WTC11 (cell line): Measurements from ENCODE around the gene ELANE. TPM values are rescaled to one million over a fixed set of nuclear protein-coding genes. Genes with fewer than 3 reads are reported as not detected.

Source experiments
- ATAC-seq: fragments of 200-7000 bp; cut with Tn5 transposase; 2 replicates; pipeline ENCODE4 v1.10.0; 2021; ENCODE audit warnings: mild to moderate bottlenecking, moderate library complexity
- CTCF ChIA-PET: fragments of 300-600 bp; sonication (Branson Sonifier 250); formaldehyde crosslinking; loops from one replicate; lab custom pipeline; 2021; ENCODE audit warnings: antibody characterized with exemption; lab: Charles Lee
- POLR2A ChIA-PET: fragments of 350-600 bp; sonication (Branson Sonifier 250); formaldehyde crosslinking; loops from one replicate; lab custom pipeline; 2021; ENCODE audit warnings: antibody characterized with exemption; lab: Charles Lee
- DNase-seq: peaks from one replicate; pipeline ENCODE4 v3.0.0; 2021; ENCODE audit warnings: low spot score
- H3K27ac Mint-ChIP-seq: 2 replicates; pipeline ENCODE4 v1.8.0; 2021; ENCODE audit warnings: mixed read lengths
- H3K27me3 Mint-ChIP-seq: 2 replicates; pipeline ENCODE4 v1.8.0; 2021; ENCODE audit warnings: low read depth, mild to moderate bottlenecking, moderate library complexity, mixed read lengths
- H3K36me3 Mint-ChIP-seq: 2 replicates; pipeline ENCODE4 v1.8.0; 2021; ENCODE audit warnings: mixed read lengths
- H3K4me1 Mint-ChIP-seq: 2 replicates; pipeline ENCODE4 v1.8.0; 2022; ENCODE audit warnings: mixed read lengths
- H3K4me3 Mint-ChIP-seq: 2 replicates; pipeline ENCODE4 v1.8.0; 2021; ENCODE audit warnings: mild to moderate bottlenecking, moderate library complexity, mixed read lengths
- H3K9me3 Mint-ChIP-seq: 2 replicates; pipeline ENCODE4 v1.8.0; 2021; ENCODE audit warnings: mixed read lengths
- ATF3 ChIP-seq: sonication (generic); formaldehyde crosslinking; conservative IDR thresholded peaks from 2 replicates; pipeline ENCODE4 v1.8.1; 2022; ENCODE audit warnings: mild to moderate bottlenecking, missing genetic modification reagents
- CBFB ChIP-seq: sonication (generic); formaldehyde crosslinking; IDR thresholded peaks from 2 replicates; pipeline ENCODE4 v1.8.1; 2022; ENCODE audit warnings: mild to moderate bottlenecking, low read depth, missing genetic modification reagents
- CREM ChIP-seq: sonication (generic); formaldehyde crosslinking; IDR thresholded peaks from 2 replicates; pipeline ENCODE4 v1.8.1; 2022; ENCODE audit warnings: mild to moderate bottlenecking, missing genetic modification reagents, moderate library complexity
- ELF4 ChIP-seq: sonication (generic); formaldehyde crosslinking; IDR thresholded peaks from 2 replicates; pipeline ENCODE4 v1.8.1; 2022; ENCODE audit warnings: low read depth, mild to moderate bottlenecking, moderate library complexity, missing genetic modification reagents
- HMGA2 ChIP-seq: fragments of 250-450 bp; sonication (Bioruptor Pico); IDR thresholded peaks from 2 replicates; pipeline ENCODE4 v1.4.0; 2021; ENCODE audit warnings: mild to moderate bottlenecking, moderate library complexity
- HMGXB4 ChIP-seq: sonication (generic); formaldehyde crosslinking; IDR thresholded peaks from 2 replicates; pipeline ENCODE4 v1.8.1; 2023; ENCODE audit warnings: mild to moderate bottlenecking, moderate library complexity, missing genetic modification reagents
- NR1H2 ChIP-seq: sonication (generic); formaldehyde crosslinking; IDR thresholded peaks from 2 replicates; pipeline ENCODE4 v1.9.0; 2021; ENCODE audit warnings: mild to moderate bottlenecking, moderate library complexity, missing genetic modification reagents
- SOX15 ChIP-seq: fragments of 250-450 bp; sonication (Bioruptor Pico); IDR thresholded peaks from 2 replicates; pipeline ENCODE4 v1.9.0; 2021; ENCODE audit warnings: mild to moderate bottlenecking
- SP1 ChIP-seq: sonication (generic); formaldehyde crosslinking; conservative IDR thresholded peaks from 2 replicates; pipeline ENCODE4 v1.8.1; 2022; ENCODE audit warnings: missing genetic modification reagents
- STAT6 ChIP-seq: sonication (generic); formaldehyde crosslinking; conservative IDR thresholded peaks from 2 replicates; pipeline ENCODE4 v1.8.1; 2023; ENCODE audit warnings: mild to moderate bottlenecking, low read depth, missing genetic modification reagents, moderate library complexity
- TEAD1 ChIP-seq: sonication (generic); formaldehyde crosslinking; IDR thresholded peaks from 2 replicates; pipeline ENCODE4 v1.8.0; 2022; ENCODE audit warnings: mild to moderate bottlenecking, missing genetic modification reagents
- TEAD4 ChIP-seq: sonication (generic); formaldehyde crosslinking; IDR thresholded peaks from 2 replicates; pipeline ENCODE4 v1.8.0; 2022; ENCODE audit warnings: mild to moderate bottlenecking, missing genetic modification reagents
- TP53 ChIP-seq: sonication (generic); formaldehyde crosslinking; IDR thresholded peaks from 2 replicates; pipeline ENCODE4 v1.8.1; 2023; ENCODE audit warnings: mild to moderate bottlenecking, missing genetic modification reagents
- USF2 ChIP-seq: sonication (generic); formaldehyde crosslinking; IDR thresholded peaks from 2 replicates; pipeline ENCODE4 v1.8.1; 2023; ENCODE audit warnings: mild to moderate bottlenecking, missing genetic modification reagents, moderate library complexity
- ZNF138 ChIP-seq: sonication (generic); formaldehyde crosslinking; conservative IDR thresholded peaks from 2 replicates; pipeline ENCODE4 v1.8.1; 2022; ENCODE audit warnings: mild to moderate bottlenecking, moderate library complexity, missing genetic modification reagents
- ZNF396 ChIP-seq: fragments of 250-450 bp; sonication (Bioruptor Pico); IDR thresholded peaks from 2 replicates; pipeline ENCODE4 v1.8.0; 2021; ENCODE audit warnings: mild to moderate bottlenecking, moderate library complexity, borderline replicate concordance
- ZNF423 ChIP-seq: fragments of 250-450 bp; sonication (Bioruptor Pico); IDR thresholded peaks from 2 replicates; pipeline ENCODE4 v2.1.2; 2022; ENCODE audit warnings: mild to moderate bottlenecking, moderate library complexity
- ZNF671 ChIP-seq: fragments of 250-450 bp; sonication (Bioruptor Pico); IDR thresholded peaks from 2 replicates; pipeline ENCODE4 v1.8.0; 2021; ENCODE audit warnings: mild to moderate bottlenecking
- total RNA-seq: library from RNA; stranded (reverse); gene quantifications from 3 replicates; pipeline ENCODE4 v1.2.3, GENCODE V29; 2021

ELANE gene
- total RNA-seq, 1 experiment from 2014 or later, result not detected

- H3K9me3 Mint-ChIP-seq, result no peaks in the 10 kb centered on the region
- no peak for TF ChIP-seq STAT6 (CRISPR knock-in tag)
- TF ChIP-seq SOX15 (CRISPR knock-in tag), result no peak
- no peak for TF ChIP-seq ELF4 (CRISPR knock-in tag)
- no peak for TF ChIP-seq TEAD4
- TF ChIP-seq SP1 (CRISPR knock-in tag), result no peak
- no peak for TF ChIP-seq CBFB (CRISPR knock-in tag)
- CTCF ChIA-PET, result interaction anchor here (1.0 to 2.6 kb wide), 2 partner anchors 11 to 123 kb away, joined by 3 to 11 read pairs; no protein-coding TSS in a partner anchor
- H3K36me3 Mint-ChIP-seq, result peaks cover 12% of the 10 kb centered on the region
- ATAC-seq (no peak), DNase-seq (no peak)
- no peak overlapping the region for H3K4me3 Mint-ChIP-seq
- H3K27ac Mint-ChIP-seq, result peak overlapping the region; percentile 60; the same call in 1 of the 2 replicates
- POLR2A ChIA-PET, result interaction anchor here (0.7 kb wide), 1 partner anchor 54 kb away, joined by 3 read pairs; no protein-coding TSS in a partner anchor
- peaks cover 5% of the 10 kb centered on the region; the same call in 1 of the 2 replicates for H3K27me3 Mint-ChIP-seq
- H3K4me1 Mint-ChIP-seq, result peaks cover 5% of the 10 kb centered on the region
These were observed 15.9 kb downstream of the ELANE start for GRCh38 chr19:867855-868457.

- Mint-ChIP-seq H3K4me1 (peaks cover 5% of the 10 kb centered on the region), H3K27me3 (0 out of 2 replicates have a peak, but pooled peaks cover under 1% of the 10 kb centered on the region), H3K27ac (no peak overlapping the region), H3K4me3 (no peak overlapping the region), H3K36me3 (peaks cover 12% of the 10 kb centered on the region), H3K9me3 (no peaks in the 10 kb centered on the region)
- TF ChIP-seq ELF4 (CRISPR knock-in tag) (no peak), HMGXB4 (CRISPR knock-in tag) (no peak), ZNF138 (CRISPR knock-in tag) (no peak), ATF3 (CRISPR knock-in tag) (no peak)
- POLR2A ChIA-PET, result no interaction called here
- DNase-seq (no peak), ATAC-seq (no peak)
- CTCF ChIA-PET, result no interaction called here
These were observed 16.5 kb downstream of the ELANE start for GRCh38 chr19:868458-869244.

- H3K36me3 Mint-ChIP-seq, result peaks cover 12% of the 10 kb centered on the region
- CTCF ChIA-PET, result no interaction called here
- H3K27me3 Mint-ChIP-seq, result no peaks in the 10 kb centered on the region
- no peak overlapping the region; the same call in 1 of the 2 replicates for H3K27ac Mint-ChIP-seq
- ATAC-seq (no peak), DNase-seq (no peak)
- H3K4me3 Mint-ChIP-seq, result no peak overlapping the region
- POLR2A ChIA-PET, result no interaction called here
- peaks cover 5% of the 10 kb centered on the region for H3K4me1 Mint-ChIP-seq
- no peaks in the 10 kb centered on the region for H3K9me3 Mint-ChIP-seq
- no peak for TF ChIP-seq HMGA2
- no peak for TF ChIP-seq NR1H2 (CRISPR knock-in tag)
- no peak for TF ChIP-seq ZNF423 (CRISPR knock-in tag)
- no peak for TF ChIP-seq TP53
- no peak for TF ChIP-seq ZNF671
- TF ChIP-seq STAT6 (CRISPR knock-in tag), result no peak
- TF ChIP-seq ZNF396 (CRISPR knock-in tag), result no peak
- no peak for TF ChIP-seq USF2 (CRISPR knock-in tag)
- TF ChIP-seq CREM (CRISPR knock-in tag), result no peak
- no peak for TF ChIP-seq TEAD1
- no peak for TF ChIP-seq HMGXB4 (CRISPR knock-in tag)
These were observed 17.4 kb downstream of the ELANE start for GRCh38 chr19:869245-870177.
